WI38 (cell line): ENCODE data around the gene PSMD11.

Source experiments
- H3K4me3 ChIP-seq: 2 replicates; pipeline ENCODE4 v1.5.1; 2011; ENCODE audit warnings: low read depth, mild to moderate bottlenecking, control low read depth, low read length
- TF ChIP-seq, protein P1 (sequence below): IDR thresholded peaks from 2 replicates; pipeline ENCODE4 v1.5.1; 2012; ENCODE audit warnings: low read depth, mild to moderate bottlenecking, control low read depth, low read length

Gene PSMD11

GRCh38 chr17:32464374-32464773 is 20.1 kb downstream of the PSMD11 start:
- TF ChIP-seq, protein P1, sequence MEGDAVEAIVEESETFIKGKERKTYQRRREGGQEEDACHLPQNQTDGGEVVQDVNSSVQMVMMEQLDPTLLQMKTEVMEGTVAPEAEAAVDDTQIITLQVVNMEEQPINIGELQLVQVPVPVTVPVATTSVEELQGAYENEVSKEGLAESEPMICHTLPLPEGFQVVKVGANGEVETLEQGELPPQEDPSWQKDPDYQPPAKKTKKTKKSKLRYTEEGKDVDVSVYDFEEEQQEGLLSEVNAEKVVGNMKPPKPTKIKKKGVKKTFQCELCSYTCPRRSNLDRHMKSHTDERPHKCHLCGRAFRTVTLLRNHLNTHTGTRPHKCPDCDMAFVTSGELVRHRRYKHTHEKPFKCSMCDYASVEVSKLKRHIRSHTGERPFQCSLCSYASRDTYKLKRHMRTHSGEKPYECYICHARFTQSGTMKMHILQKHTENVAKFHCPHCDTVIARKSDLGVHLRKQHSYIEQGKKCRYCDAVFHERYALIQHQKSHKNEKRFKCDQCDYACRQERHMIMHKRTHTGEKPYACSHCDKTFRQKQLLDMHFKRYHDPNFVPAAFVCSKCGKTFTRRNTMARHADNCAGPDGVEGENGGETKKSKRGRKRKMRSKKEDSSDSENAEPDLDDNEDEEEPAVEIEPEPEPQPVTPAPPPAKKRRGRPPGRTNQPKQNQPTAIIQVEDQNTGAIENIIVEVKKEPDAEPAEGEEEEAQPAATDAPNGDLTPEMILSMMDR = no peak
- H3K4me3 ChIP-seq = no peak overlapping the region

DNA sequence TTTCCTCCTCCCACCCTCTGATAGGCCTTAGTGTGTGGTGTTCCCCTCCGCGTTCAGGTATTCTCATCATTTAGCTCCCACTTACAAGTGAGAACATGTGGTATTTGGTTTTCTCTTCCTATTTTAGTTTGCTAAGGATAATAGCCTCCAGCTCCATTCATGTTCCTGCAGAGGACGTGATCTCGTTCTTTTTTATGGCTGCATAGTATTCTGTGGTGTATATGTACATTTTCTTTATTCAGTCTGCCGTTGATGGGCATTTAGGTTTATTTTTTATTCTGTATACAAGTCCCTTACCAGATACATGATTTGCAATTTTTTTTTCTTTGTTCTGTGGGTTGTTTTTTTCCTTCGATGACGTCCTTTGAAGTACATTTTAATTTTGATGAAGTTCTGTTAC is 23.6 kb downstream of the PSMD11 start:
- TF ChIP-seq, protein P1 = no peak
- H3K4me3 ChIP-seq = no peak overlapping the region

GRCh38 chr17:32470405-32471167 is 26.3 kb downstream of the PSMD11 start:
- TF ChIP-seq, protein P1 = no peak
- no peak overlapping the region for H3K4me3 ChIP-seq

GRCh38 chr17:32471652-32472051 is 27.3 kb downstream of the PSMD11 start:
- TF ChIP-seq, protein P1 = no peak
- H3K4me3 ChIP-seq = no peak overlapping the region

DNA sequence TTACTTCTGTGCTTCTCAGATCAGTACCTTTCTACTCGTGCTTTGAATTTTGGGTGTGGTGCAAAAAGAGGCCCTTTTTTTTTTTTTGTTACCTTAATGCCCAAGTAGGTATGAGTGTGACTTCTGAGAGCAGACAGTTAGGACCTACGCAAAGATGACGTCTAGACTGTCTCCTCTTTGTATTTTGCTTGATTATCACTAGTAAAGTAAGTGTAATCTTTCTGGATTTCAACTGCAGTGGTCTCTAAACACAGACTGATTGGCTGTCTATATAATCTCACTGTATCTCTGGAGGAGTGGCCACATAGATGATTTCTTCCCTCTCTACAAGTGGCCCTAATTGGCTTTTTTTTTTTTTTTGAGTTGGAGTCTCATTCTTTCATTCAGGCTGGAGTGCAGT is 30.9 kb downstream of the PSMD11 start:
- TF ChIP-seq, protein P1 = no peak
- no peak overlapping the region for H3K4me3 ChIP-seq

DNA sequence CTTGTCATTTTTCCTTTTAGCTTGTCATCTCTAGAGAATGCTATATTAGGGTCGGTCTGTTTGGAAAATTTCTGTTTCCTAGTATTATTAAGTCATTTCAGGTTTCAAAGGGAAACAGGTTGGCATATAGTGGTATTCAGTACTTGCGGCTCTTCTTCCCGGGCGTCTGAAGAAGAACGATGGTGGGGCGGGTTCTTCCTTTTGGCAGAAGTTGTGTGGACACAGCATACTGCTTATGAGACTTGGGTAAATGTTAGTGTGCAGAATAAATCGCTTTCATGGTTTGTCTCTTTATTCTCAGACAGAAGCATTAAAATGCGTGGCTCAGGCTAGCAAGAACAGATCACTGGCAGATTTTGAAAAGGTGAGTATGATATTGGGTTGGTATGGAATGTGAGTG is 32.9 kb downstream of the PSMD11 start:
- TF ChIP-seq, protein P1 = no peak
- H3K4me3 ChIP-seq = no peak overlapping the region

- TF ChIP-seq, protein P1 = no peak
- no peak overlapping the region for H3K4me3 ChIP-seq
These were observed 34.8 kb downstream of the PSMD11 start for GRCh38 chr17:32479074-32479617.
